Measurements from ENCODE around the gene LECT2. TPM values are rescaled to one million over a fixed set of nuclear protein-coding genes. Genes with fewer than 3 reads are reported as not detected.

LECT2 gene
- total and polyA plus RNA-seq, 10 of the 15 experiments (the other 5 are each of a cell fraction or from before 2014, with no cell fraction given) = not detected

- POLR2A ChIA-PET = no interaction called here
- H3K4me2 ChIP-seq (ENCODE audit: control insufficient read depth, insufficient read depth) = no peak overlapping the region
- H3K27ac ChIP-seq (ENCODE audit: control insufficient read depth, insufficient read depth) = no peak overlapping the region
- no peaks in the 10 kb centered on the region for H4K20me1 ChIP-seq (ENCODE audit: control insufficient read depth, insufficient read depth)
- RAD21 ChIA-PET (ENCODE audit: unreplicated experiment) = no interaction called here
- H3K79me2 ChIP-seq (ENCODE audit: control insufficient read depth, insufficient read depth, low read length) = no peaks in the 10 kb centered on the region
- in situ Hi-C loops (cut with MboI) (no loop called here), intact Hi-C loops (cut with micrococcal nuclease; ENCODE audit: unreplicated experiment) (no loop called here)
- H3K36me3 ChIP-seq (ENCODE audit: control insufficient read depth in 2 of 2, insufficient read depth in 2 of 2, low read length in 1 of 2) = no peaks in the 10 kb centered on the region
- FAIRE-seq (no peak), DNase-seq (ENCODE audit: low read depth, low spot score) (no peak), ATAC-seq (no peak)
- no peak overlapping the region for H3K9ac ChIP-seq (ENCODE audit: control insufficient read depth, insufficient read depth, low read length)
- peaks cover 0 to 3% of the 10 kb centered on the region in 2 experiments; a peak in 3 of 4 replicates for H3K27me3 ChIP-seq (replicated peaks in 1 of 2; ENCODE audit: control insufficient read depth in 2 of 2, insufficient read depth in 2 of 2, low read length in 1 of 2)
- SMC1A ChIA-PET (ENCODE audit: uncharacterized antibody, unreplicated experiment) = interaction anchor here (1.1 to 1.6 kb wide), 2 partner anchors 8 to 13 kb away, joined by 3 to 6 read pairs; no protein-coding TSS in a partner anchor
- no peaks in the 10 kb centered on the region for H3K4me1 ChIP-seq (ENCODE audit: control insufficient read depth, insufficient read depth, low read length)
- no TSS peak for BruUV-seq (replicated peaks)
- H3K9me3 ChIP-seq (replicated peaks; ENCODE audit: control insufficient read depth, insufficient read depth, low read length) = no peaks in the 10 kb centered on the region; the same call in 2 of the 3 replicates
- no peak overlapping the region for H2AFZ ChIP-seq (ENCODE audit: control insufficient read depth, low read depth, low read length)
- 60% methylated on average over 7 of the region's 7 CpGs for WGBS (ENCODE audit: insufficient coverage, insufficient replicate concordance, low lambda C conversion rate, missing lambda C conversion rate)
- H3K4me3 ChIP-seq = no peak overlapping the region
- CTCF ChIA-PET = interaction anchor here (1.8 to 2.8 kb wide), 2 partner anchors 10 to 44 kb away, joined by 4 to 12 read pairs; no protein-coding TSS in a partner anchor
- TF ChIP-seq POU2F2 (IDR thresholded peaks at IDR 0.05; ENCODE audit: borderline replicate concordance, low read depth, low read length) = no peak
- TF ChIP-seq FOXM1 (IDR thresholded peaks at IDR 0.05; ENCODE audit: low read depth, low read length) = no peak
- no peak for TF ChIP-seq GABPA (IDR thresholded peaks at IDR 0.05; ENCODE audit: low read depth)
Measured at GRCh38 chr5:135989686-135990085, 34.9 kb upstream of the LECT2 start.

- H3K9me3 ChIP-seq (replicated peaks; ENCODE audit: control insufficient read depth, insufficient read depth, low read length) = no peaks in the 10 kb centered on the region; the same call in 2 of the 3 replicates
- no peak overlapping the region for H3K4me3 ChIP-seq
- no peak overlapping the region for H3K4me2 ChIP-seq (ENCODE audit: control insufficient read depth, insufficient read depth)
- CTCF ChIA-PET = interaction anchor here (0.7 to 2.8 kb wide), 4 partner anchors 9 to 93 kb away, joined by 3 to 12 read pairs (median 4); no protein-coding TSS in a partner anchor
- H3K27me3 ChIP-seq (replicated peaks in 1 of 2; ENCODE audit: control insufficient read depth in 2 of 2, insufficient read depth in 2 of 2, low read length in 1 of 2) = peaks cover 0 to 3% of the 10 kb centered on the region in 2 experiments; a peak in 3 of 4 replicates
- no peaks in the 10 kb centered on the region for H3K79me2 ChIP-seq (ENCODE audit: control insufficient read depth, insufficient read depth, low read length)
- H2AFZ ChIP-seq (ENCODE audit: control insufficient read depth, low read depth, low read length) = no peak overlapping the region
- ATAC-seq = no peak
- intact Hi-C loops (cut with micrococcal nuclease; ENCODE audit: unreplicated experiment) (no loop called here), in situ Hi-C loops (cut with MboI) (no loop called here)
- no peaks in the 10 kb centered on the region for H3K36me3 ChIP-seq (ENCODE audit: control insufficient read depth in 2 of 2, insufficient read depth in 2 of 2, low read length in 1 of 2)
- no peak overlapping the region for H3K9ac ChIP-seq (ENCODE audit: control insufficient read depth, insufficient read depth, low read length)
- H3K4me1 ChIP-seq (ENCODE audit: control insufficient read depth, insufficient read depth, low read length) = no peaks in the 10 kb centered on the region
- no peaks in the 10 kb centered on the region for H4K20me1 ChIP-seq (ENCODE audit: control insufficient read depth, insufficient read depth)
- H3K27ac ChIP-seq (ENCODE audit: control insufficient read depth, insufficient read depth) = no peak overlapping the region
- POLR2A ChIA-PET = no interaction called here
- SMC1A ChIA-PET (ENCODE audit: uncharacterized antibody, unreplicated experiment) = interaction anchor here (1.6 kb wide), 1 partner anchor 14 kb away, joined by 6 read pairs; no protein-coding TSS in a partner anchor
- RAD21 ChIA-PET (ENCODE audit: unreplicated experiment) = no interaction called here
- no peak for FAIRE-seq
- no peak for DNase-seq (ENCODE audit: low read depth, low spot score)
- no TSS peak for BruUV-seq (replicated peaks)
- TF ChIP-seq IKZF1 (conservative IDR thresholded peaks at IDR 0.05) (no peak), IKZF2 (IDR thresholded peaks at IDR 0.05) (no peak), NR2F1 (conservative IDR thresholded peaks at IDR 0.05) (no peak), CHD4 (IDR thresholded peaks at IDR 0.05) (no peak), NFXL1 (IDR thresholded peaks at IDR 0.05; ENCODE audit: borderline replicate concordance) (no peak), POU2F2 (IDR thresholded peaks at IDR 0.05; ENCODE audit: borderline replicate concordance, low read depth, low read length) (no peak), SRF (IDR thresholded peaks at IDR 0.05; ENCODE audit: low read depth in 2 of 2, low read length in 2 of 2) (no peak), E2F4 (IDR thresholded peaks at IDR 0.05; ENCODE audit: low read depth, low read length) (no peak), HCFC1 (IDR thresholded peaks at IDR 0.05; ENCODE audit: low read length) (no peak), RELA (IDR thresholded peaks at IDR 0.05; ENCODE audit: borderline replicate concordance, partially characterized antibody) (no peak)
- WGBS (ENCODE audit: insufficient coverage, insufficient replicate concordance, low lambda C conversion rate, missing lambda C conversion rate) = 25% methylated on average over 3 of the region's 3 CpGs
Measured at GRCh38 chr5:135988546-135988945, 33.8 kb upstream of the LECT2 start.
